ENCODE data around the gene TRIM77.
"Not testable (repeated sequence)": the region's sequence is repeated elsewhere in the genome, so short reads cannot be mapped to it uniquely, and the experiment has no call there.

TRIM77 gene

GRCh38 chr11:89736566-89736965 is 26.5 kb downstream of the TRIM77 start:
- no peak for DNase-seq (ENCODE audit: low read depth)
- no peak overlapping the region for H3K4me3 ChIP-seq (replicated peaks; ENCODE audit: low read depth, low read length)
- TF ChIP-seq, protein P1, sequence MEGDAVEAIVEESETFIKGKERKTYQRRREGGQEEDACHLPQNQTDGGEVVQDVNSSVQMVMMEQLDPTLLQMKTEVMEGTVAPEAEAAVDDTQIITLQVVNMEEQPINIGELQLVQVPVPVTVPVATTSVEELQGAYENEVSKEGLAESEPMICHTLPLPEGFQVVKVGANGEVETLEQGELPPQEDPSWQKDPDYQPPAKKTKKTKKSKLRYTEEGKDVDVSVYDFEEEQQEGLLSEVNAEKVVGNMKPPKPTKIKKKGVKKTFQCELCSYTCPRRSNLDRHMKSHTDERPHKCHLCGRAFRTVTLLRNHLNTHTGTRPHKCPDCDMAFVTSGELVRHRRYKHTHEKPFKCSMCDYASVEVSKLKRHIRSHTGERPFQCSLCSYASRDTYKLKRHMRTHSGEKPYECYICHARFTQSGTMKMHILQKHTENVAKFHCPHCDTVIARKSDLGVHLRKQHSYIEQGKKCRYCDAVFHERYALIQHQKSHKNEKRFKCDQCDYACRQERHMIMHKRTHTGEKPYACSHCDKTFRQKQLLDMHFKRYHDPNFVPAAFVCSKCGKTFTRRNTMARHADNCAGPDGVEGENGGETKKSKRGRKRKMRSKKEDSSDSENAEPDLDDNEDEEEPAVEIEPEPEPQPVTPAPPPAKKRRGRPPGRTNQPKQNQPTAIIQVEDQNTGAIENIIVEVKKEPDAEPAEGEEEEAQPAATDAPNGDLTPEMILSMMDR (IDR thresholded peaks at IDR 0.05; ENCODE audit: low read length, missing control alignments) = no peak

DNA sequence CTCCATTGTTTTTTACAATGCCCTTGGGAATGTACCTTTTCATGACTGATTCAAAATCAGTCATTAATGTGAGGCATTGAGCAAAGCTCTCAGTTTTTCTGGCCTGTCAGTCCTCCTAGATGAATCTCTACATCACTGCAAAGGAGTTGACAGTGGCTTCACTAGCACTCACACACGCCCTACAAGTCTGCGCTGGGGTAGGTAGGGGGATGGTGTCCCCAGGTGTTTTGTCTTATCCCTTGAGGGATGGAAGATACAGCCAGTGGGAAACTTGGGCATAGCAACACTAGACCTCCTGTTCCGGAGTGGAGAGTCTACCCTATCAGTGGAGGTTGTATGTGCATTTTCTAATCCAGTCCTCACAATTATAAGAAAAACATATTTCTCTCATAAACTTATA is 27.0 kb downstream of the TRIM77 start:
- TF ChIP-seq, protein P1 (IDR thresholded peaks at IDR 0.05; ENCODE audit: low read length, missing control alignments) = no peak
- no peak overlapping the region for H3K4me3 ChIP-seq (replicated peaks; ENCODE audit: low read depth, low read length)
- no peak for DNase-seq (ENCODE audit: low read depth)

DNA sequence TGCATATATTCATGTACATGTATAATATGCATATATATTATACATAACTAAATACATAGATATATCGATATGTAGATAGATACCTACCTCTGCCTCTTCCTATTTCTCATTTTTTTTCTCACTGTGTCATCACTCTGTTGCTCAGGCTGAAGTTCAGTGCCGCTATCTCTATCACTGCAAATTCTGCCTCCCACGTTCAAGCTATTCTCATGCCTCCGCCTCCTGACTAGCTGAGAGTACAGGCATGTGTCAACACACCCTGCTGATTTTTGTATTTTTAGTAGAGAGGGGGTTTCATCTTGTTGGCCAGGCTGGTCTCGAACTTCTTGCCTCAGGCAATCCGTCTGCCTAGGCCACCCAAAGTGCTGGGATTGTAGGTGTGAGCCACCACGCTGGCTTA is 31.3 kb downstream of the TRIM77 start:
- H3K4me3 ChIP-seq (replicated peaks; ENCODE audit: low read depth, low read length); DNase-seq (ENCODE audit: low read depth): not testable (repeated sequence)

- H3K4me3 ChIP-seq (replicated peaks; ENCODE audit: low read depth, low read length); DNase-seq (ENCODE audit: low read depth): not testable (repeated sequence)
Observed at GRCh38 chr11:89744158-89744557, 34.1 kb downstream of the TRIM77 start.

- H3K4me3 ChIP-seq (replicated peaks; ENCODE audit: low read depth, low read length); DNase-seq (ENCODE audit: low read depth): not testable (repeated sequence)
Observed at GRCh38 chr11:89750822-89751221, 40.7 kb downstream of the TRIM77 start.

Measured in fibroblast of pulmonary artery (primary cell).